GM19395 (cell line): ENCODE data around the gene KCNB1.

Experiments used
- ATAC-seq: cut with Tn5 transposase; IDR thresholded peaks from one replicate; pipeline ENCODE4 v1.9.1; 2021; ENCODE audit warnings: mild to moderate bottlenecking, moderate library complexity; ENCODE audit not compliant: unreplicated experiment

Gene KCNB1

DNA sequence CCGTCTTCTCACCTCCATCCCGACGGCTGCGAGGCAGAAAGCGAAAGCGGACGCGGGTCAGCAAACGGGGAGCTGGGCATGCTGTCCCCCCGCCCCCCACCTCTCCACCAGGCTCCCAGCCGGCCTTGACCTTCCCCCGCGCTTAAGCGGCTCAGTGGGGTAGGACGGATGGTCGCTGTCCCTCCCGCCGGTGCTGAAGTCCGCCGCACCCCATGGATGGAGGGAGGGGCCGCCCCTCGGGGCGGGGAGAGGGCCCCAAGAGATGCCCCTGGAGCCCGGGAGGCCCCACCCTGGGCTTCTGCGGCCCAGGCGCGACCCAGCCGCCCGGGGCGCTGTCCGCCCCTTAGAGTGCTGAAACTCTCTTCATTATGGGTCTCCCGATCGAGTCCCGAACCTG, at the start of gene KCNB1:
Gene KCNB1, minus strand, starts transcription at position 48 of the 397 bp plus-strand sequence. CDS start 188 bp downstream, outside the sequence.
- no peak for ATAC-seq

DNA sequence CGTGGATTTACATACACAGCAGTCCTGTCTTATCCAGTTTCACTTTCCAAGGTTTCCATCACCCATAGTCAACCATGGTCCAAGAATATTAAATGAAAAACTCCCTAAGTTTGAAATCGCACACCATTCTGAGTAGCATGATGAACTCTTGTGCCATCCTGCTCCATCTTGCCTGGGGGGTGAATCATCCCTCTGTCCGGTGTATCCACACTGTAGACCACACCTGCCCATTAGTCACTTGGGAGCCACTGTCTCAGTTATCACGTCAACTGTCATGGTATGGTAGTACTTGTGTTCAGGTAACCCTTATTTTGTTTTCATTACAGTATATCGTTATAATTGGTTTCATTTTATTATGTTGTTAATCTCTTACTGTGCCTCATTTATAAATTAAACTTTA, 47.0 kb upstream of the KCNB1 start:
- ATAC-seq: no peak

DNA sequence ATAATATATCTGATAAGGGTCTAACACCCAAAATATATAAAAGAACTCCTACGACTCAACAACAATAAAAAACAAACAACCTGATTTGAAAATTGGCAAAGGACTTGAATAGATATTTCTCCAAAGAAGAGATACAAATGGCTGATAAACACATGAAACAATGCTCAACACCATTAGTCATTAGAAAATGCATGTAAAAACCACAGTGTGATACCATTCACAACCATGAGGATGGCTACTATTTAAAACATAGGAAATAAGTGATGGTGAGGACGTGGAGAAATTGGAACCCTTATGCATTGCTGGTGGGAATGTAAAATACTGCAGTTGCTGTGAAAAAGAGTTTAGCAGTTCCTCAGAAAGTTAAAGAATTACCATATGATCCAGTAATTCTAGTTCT, 44.1 kb upstream of the KCNB1 start:
- ATAC-seq: no peak

DNA sequence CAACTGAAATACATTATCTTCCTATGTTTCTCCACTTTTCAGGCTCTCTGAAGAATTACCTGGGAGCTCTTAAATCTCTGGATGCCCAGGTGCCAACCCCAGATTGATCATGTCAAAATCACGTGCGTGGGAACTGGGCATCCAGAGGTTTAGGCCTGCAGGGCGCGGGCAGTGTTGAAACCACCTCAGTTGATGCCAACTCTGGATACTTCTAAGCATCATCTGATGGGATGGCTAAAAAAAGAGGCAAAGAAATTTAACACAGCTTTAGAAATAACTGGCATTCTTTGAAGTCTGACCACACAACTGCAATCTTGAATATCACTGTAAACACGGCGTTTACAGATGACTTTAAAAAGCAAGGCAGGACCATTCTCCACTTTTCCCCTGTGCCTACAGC, 43.6 kb upstream of the KCNB1 start:
- ATAC-seq: no peak

DNA sequence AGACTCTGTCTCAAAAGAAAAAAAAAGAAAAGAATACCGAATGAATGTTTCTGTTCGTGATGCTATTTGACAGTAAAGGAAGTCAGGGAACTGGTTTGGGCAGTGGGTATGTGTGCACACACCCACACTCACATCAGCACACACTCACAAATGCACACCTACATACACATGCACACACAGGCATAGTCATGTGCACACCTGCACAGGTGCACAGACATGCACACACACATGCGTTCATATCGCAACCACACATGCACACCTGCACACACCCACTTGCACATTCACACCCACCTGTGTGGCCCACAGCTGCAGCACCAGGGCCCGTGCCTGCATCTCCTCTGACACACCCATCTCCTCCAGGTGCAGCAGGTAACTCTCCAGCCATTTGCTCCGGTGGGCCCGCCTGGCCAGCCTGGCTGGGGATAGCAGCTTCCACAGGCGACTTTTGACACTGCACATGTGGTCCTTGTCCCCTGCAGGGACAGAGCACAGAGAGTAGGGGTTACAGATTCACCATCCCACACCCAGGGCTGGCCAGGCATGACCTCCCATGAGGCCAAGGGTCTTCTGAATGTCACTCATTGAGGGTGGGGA, 41.4 kb upstream of the KCNB1 start:
- ATAC-seq: no peak

DNA sequence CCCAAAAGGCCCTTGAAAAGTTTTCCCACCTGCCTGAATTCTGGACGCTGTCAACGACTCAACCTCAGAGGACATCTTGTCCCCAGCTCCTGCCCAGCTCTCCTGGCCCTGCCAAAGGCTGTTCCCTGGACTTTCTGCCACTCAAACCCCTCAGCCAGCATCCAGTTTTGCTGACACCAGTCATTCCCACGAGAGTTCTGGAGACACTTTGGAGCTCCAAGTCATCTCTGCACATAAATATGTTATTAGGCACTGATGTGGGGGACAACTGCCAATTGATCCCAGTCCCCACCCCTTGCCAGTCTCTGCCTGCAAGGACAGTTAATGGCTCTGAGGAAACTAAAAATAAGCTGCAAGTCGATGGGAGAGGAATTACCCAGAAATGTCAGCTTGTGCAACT, 38.9 kb upstream of the KCNB1 start:
- ATAC-seq: no peak

DNA sequence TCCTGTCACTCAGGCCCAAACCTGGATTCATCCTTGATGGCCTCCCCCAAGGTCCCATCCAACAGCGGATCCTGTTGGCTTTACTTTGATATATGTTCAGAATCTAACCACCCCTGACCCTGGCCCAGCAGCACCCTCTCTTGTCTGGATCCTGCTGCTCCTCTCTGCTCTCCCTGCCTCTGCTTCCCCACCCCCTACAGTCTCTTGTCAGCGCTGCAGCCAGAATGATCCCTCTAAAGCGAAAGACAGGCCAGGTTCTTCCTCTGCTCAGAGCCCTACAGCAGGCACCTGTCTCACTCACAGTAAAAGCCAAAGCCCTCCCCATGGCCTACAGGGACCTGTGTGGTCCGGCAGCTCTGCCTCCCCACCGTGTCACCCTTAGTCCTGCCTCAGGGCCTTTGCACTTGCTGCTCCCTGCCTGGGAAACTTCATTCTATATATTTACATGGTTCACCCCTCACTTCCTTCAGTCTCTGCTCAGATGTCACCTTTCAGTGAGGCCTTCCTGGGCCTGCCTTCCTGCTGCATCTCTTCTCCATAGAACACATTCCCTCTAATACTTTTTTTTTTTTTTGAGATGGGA, 37.4 kb upstream of the KCNB1 start:
- no peak for ATAC-seq

DNA sequence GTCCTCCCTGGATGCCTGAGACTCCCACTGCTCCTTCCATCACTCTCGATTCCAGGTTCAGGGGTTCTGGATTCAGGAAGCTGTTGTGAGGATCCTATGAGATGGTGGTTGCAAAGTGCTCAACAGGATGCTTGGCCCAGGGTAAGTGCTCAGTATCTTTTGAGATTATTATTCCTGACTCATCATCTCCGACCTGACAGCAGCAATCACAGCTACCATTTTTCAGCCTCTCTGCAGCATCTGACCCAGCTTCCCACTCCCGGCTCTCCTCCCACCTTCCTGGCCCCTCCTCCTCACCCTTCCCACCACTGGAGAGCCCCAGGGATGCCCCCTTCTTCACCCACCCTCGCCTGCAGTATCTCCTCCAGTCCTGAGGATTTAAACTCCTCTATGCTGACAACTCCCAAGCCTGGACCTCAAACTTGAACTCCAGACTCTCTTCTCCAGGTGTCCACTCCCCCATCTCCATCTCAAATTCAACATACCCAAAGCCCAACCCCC, 36.8 kb upstream of the KCNB1 start:
- no peak for ATAC-seq

DNA sequence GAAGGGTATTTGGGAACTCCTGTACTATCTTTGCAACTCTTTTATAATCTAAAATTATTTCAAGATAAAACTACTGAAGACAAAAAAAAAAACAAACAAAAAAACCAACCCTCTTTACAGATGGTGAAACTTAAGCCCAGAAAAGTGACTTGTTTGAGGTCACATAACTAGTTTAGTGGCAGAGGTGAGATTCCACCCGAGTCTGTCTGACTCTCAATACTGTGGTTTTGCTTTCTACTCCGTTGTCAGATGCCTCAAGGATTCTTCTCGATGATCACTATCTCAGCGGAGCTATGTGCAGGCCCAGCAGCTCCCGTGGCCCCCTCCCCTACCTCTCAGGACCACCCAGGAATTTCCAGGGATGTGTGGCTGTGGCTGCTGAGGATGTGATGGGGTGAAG, 36.1 kb upstream of the KCNB1 start:
- ATAC-seq: no peak

DNA sequence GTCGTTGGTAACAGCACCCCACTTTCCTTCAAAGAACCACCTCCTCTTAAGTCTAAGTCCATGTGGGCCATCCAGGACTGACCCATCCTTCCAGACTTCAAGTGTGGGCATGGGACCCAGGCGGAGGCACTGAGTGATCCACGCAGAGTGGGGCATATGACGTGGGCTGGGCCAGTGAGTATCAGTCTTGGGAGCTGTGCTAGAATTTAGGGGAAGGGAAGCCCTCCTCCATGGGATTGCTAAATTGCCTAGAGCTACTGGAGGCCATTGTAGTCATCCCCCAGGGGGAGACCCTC, 35.3 kb upstream of the KCNB1 start:
- no peak for ATAC-seq

DNA sequence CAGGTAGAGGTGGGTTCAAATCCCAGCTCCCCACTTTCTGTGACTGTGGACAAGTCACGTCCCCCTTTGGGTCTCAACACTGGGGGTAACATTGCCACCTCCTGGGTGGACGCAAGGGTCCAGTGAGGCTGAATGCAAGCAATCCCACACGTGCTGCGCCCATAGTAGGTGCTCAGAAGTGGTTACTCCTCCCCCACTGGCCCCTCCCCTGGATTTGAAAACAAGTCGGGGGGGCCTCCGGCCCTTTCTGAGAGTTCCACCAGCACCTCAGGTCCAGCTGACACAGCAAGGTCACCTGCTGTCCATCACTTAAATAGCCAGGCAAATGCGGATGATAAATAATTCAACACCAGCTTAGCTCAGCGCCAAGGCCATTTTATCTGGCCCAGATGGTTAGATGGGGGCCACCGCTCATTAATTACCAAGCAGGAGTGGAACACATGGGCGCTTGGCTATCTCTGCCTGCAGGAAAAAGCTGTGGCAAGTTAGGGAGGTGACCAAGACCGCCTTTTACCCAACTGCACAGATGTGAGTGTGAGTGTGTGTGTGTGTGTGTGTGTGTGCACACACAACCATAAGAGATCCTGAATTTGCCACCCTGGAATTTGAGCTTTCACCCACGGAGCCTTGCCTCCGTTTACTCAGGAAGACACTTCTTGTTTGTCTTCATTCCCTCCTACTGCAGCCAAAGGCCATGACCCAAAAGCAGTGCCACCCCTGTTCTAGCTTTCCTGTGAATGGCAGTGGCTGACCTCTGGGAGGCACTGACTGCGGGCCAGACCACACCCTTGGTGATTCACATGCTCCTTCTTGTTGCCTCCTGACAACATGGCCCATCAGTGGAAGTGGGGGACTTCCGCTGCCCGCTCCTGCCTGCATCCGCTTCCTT, 34.7 kb upstream of the KCNB1 start:
- ATAC-seq: no peak

DNA sequence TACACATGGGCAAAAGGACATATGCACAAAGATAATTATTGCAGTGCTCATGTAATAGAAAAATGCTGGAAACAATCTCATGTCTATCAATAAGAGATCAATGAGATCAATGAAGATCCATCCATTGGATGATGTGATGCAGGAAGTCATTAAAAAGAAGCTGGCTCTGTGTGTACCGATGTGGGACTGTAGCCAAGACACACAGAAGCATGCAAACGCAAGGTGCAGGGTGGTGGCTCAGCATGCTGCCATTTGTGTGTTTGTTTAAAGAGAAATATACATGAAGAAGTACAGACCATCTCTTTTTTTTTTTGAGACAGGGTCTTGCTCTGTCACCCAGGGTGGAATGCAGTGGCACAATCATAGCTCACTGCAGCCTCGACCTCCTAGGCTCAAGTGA, 33.1 kb upstream of the KCNB1 start:
- ATAC-seq: no peak

DNA sequence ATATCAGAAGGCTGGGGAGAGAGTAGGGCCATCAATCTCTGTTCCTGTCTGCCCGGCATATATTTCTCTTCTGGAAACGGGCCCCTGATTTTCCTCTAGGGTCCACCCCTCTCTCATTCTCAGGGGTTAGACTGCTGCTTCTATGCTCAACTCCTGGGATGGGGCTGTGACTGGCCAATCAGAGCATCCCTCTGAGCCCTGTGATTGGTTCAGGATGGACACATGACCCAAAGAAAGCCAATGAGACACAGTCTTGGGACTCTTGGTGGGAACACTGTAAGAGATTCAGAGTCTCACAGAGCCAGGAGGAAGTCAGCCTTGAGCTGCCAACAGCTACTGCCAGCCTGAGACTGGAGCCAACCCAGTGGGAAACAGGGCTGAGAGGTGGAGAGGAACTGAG, 31.0 kb upstream of the KCNB1 start:
- ATAC-seq: no peak

DNA sequence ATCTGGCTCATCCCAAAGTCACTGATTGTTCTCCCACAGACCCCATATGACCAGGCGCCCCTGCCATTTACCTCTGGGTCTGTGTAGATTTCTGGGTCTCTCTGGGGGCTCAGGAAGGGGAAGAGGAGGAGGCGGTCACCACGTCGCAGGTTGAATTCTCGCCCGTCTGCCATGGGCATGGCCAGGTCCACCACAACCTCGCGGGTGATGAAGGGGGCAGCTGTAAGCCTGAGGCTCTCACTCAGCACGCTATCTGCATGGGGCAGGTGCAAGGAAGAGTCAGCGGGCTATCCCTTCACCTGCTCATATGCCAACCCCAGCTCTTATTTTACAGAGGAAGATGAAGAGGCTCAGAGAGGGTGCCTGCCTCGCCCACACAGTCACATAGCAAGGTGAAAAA, 30.5 kb upstream of the KCNB1 start:
- no peak for ATAC-seq

DNA sequence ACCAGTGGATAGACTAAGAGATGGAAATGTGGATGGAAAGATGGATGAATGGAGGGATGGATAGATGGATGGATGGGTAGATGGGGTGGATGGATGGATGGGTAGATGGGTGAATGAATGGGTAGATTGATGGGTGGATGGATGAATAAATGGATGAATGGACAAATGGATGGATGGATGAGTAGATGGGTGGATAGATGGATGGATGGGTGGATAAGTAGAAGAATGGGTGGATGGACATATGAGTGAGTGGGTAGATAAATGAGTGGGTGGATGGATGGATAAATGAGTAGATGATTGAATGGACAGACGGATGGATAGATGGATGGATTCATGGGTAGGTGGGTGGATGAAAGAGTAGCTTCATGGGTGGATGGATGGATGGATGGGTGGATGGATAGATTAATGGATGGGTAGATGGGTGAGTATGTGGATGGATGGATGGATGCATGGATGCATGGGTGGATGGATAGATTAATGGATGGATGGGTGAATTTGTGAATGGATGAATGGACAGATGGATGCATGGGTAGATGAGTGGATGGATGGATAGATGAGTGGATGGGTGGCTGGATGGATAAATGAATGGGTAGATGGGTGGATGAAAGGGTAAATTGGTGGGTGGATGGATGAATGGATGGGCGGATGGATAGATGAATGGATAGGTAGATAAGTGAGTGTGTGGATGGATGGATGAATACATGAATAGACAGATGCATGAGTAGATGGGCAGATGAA, 29.5 kb upstream of the KCNB1 start:
- ATAC-seq: no peak

DNA sequence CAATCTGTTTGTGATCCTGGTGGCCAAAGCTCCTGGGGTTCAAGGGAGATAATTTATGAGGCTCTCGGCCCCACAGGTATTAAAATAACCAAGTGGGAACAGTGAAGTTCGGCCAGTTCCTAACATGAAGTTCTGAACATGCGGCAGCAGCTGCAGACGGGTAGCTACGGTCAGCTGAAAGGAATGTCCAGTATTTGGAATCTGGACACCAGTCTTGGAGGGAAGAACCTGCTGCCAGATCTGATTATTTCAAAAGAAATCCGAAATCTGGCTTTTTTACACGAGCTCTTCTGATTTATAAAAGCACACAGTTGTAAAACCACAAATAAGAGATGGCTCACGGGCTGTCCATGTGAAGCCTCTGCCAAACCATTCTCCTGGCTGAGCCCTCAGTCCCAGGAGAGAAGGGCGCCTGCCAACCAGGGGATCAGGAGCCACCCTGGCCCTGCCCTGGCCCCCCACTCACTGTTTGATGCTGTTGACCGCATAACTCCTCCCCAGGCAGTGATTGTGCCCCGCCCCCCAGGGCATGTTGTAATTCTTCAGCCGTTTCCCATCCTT, 28.2 kb upstream of the KCNB1 start:
- ATAC-seq: no peak

DNA sequence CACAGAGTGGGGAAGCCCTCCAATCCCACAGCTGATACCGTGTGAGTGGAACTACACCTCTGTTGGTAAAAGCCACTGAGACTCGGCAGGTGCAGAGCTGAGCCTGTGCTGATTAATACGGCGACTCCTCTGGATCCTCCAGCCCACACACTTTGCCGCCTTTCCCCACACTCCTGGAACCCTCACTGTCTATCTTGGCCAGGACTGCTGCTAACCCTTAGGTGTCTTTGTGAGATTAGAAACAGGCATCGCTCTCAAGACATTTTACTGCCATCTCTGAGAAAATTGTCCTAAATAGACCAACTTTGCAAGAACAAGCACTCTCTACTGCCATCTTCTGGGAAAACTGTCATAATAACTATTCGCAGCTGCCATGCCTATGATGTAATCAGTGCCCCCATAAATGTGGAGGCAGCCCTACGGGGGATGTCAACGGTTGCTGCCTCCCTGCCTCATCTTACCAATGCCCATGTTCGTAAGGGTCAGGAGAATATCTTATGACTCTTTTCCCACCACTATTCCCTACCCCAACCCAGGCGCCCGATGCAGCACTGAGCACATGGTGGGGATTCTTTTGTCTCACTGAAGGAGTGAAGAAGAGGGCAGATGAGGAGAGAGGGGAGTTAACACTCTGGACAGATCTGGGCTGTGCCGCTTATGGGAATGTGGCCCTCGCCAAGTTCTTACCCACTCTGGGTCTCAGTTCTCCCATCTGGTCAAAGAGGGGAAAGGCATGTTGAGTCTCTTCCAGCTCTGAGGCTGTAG, 26.1 kb upstream of the KCNB1 start:
- no peak for ATAC-seq

DNA sequence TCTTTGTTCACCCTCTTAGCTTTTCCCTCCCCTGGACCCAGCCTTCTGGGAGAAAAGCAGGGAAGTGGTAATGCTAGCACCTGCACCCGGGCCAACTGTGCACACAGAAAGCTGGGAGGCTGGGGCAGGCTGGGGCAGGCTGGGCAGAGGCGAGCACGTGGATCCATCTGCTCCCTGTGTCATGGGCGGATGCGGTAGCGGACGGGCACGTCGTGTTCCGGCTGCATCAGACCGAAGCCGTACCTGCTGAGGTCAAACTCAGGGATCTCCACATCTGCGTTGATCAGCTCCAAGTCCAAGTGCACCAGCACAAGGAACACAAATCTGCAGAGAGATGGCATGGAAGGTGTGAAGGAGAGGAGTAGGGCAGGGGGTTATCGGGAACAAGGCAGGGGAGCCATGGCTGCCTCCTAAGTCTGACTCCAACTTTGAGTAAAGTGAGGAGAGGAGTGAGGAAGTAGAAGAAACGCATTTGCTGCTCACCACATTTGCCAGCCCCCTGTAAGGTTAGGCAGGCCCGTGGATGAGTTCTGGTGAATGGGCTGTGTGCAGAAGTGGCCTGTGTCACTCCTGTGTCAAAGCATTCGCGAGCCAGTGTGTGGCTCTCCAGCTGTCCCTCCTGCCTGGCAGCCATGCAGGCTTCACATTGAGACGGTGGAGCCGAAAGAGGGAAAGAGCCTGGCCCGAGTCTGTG, 25.4 kb upstream of the KCNB1 start:
- ATAC-seq: no peak

DNA sequence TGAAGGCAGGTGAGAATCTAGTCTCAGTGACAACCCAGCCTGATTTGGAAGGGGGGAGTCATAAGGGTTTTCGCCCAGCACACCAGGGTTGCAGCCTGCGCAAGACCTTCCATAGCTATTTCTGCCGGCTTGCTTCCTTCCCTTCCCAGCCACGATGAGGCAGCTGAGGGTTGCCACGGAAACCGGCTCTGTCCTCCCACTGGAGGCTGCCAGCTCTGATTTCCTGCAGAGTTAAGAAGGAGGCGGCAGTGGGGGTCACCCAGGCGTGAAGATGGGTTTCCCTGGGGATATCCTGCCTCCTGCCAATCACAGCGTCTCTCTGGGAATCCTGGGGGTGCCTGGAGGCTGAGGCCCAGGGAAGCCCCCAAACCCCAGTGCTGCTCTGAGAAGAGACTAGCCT, 23.1 kb upstream of the KCNB1 start:
- ATAC-seq: no peak

DNA sequence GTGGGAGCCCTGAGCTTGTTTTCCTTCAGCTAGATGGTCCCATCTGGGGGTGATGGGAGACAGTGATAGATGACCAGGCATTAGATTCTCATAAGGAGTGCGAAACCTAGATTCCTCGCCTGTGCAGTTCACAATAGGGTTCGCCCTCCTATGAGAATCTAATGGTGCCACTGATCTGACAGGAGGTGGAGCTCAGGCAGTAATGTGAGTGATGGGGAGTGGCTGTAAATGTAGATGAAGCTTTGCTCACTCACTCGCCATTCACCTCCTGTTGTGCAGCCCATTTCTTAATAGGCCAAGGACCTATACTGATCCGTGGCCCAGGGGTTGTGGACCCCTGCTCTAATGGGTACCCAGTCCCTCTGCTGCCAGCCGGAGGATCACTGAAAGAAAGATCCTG, 20.7 kb upstream of the KCNB1 start:
- ATAC-seq: no peak
